ENCODE data around the gene TEX22.

TEX22 gene

DNA sequence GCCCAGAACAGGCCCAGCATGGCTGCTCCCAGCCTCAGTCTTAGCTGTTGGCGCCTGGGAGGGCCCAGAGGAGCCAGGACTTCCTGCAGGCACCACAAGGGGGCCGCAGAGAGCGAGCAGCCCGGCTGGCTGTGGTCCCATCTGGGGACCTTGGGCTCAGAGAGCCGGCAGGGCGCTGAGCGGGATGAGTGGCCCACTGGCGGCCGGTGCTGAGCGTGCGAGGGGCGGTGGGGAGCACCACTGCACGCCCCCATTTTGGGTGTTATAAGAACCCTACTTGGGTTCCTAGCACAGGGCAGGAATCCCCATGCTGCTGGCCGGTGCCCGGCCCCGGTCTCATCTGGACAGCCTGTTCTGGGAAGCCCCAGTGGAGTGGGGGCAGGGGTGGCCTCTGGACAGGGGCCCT lies 50.4 kb downstream of the TEX22 start:
- peak; percentile 94 for ATAC-seq
- TF ChIP-seq, protein P1, sequence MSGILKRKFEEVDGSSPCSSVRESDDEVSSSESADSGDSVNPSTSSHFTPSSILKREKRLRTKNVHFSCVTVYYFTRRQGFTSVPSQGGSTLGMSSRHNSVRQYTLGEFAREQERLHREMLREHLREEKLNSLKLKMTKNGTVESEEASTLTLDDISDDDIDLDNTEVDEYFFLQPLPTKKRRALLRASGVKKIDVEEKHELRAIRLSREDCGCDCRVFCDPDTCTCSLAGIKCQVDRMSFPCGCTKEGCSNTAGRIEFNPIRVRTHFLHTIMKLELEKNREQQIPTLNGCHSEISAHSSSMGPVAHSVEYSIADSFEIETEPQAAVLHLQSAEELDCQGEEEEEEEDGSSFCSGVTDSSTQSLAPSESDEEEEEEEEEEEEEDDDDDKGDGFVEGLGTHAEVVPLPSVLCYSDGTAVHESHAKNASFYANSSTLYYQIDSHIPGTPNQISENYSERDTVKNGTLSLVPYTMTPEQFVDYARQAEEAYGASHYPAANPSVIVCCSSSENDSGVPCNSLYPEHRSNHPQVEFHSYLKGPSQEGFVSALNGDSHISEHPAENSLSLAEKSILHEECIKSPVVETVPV (CRISPR knock-in tag; IDR thresholded peaks at IDR 0.05) = no peak
- TF ChIP-seq PPARA (CRISPR knock-in tag; IDR thresholded peaks at IDR 0.05; ENCODE audit: borderline replicate concordance) = no peak
- TF ChIP-seq, protein P2, sequence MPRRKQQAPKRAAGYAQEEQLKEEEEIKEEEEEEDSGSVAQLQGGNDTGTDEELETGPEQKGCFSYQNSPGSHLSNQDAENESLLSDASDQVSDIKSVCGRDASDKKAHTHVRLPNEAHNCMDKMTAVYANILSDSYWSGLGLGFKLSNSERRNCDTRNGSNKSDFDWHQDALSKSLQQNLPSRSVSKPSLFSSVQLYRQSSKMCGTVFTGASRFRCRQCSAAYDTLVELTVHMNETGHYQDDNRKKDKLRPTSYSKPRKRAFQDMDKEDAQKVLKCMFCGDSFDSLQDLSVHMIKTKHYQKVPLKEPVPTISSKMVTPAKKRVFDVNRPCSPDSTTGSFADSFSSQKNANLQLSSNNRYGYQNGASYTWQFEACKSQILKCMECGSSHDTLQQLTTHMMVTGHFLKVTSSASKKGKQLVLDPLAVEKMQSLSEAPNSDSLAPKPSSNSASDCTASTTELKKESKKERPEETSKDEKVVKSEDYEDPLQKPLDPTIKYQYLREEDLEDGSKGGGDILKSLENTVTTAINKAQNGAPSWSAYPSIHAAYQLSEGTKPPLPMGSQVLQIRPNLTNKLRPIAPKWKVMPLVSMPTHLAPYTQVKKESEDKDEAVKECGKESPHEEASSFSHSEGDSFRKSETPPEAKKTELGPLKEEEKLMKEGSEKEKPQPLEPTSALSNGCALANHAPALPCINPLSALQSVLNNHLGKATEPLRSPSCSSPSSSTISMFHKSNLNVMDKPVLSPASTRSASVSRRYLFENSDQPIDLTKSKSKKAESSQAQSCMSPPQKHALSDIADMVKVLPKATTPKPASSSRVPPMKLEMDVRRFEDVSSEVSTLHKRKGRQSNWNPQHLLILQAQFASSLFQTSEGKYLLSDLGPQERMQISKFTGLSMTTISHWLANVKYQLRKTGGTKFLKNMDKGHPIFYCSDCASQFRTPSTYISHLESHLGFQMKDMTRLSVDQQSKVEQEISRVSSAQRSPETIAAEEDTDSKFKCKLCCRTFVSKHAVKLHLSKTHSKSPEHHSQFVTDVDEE (CRISPR knock-in tag; IDR thresholded peaks at IDR 0.05) = no peak
- no peak for TF ChIP-seq OSR1 (CRISPR knock-in tag; IDR thresholded peaks at IDR 0.05)
- no peak for TF ChIP-seq ZFP3 (CRISPR knock-in tag; IDR thresholded peaks at IDR 0.05)
- no peak for TF ChIP-seq ZFP30 (CRISPR knock-in tag; IDR thresholded peaks at IDR 0.05)
- no peak for TF ChIP-seq ZNF70 (CRISPR knock-in tag; IDR thresholded peaks at IDR 0.05)
- no peak for TF ChIP-seq ESRRG (CRISPR knock-in tag; IDR thresholded peaks at IDR 0.05)
- no peak for TF ChIP-seq GLIS3 (CRISPR knock-in tag; IDR thresholded peaks at IDR 0.05)
- TF ChIP-seq SNAI2 (CRISPR knock-in tag; IDR thresholded peaks at IDR 0.05) = no peak
- no peak for TF ChIP-seq CSDC2 (CRISPR knock-in tag; IDR thresholded peaks at IDR 0.05)
- TF ChIP-seq ZC3H10 (CRISPR knock-in tag; IDR thresholded peaks at IDR 0.05) = no peak
- TF ChIP-seq ZNF8 (CRISPR knock-in tag; IDR thresholded peaks at IDR 0.05) = no peak
- TF ChIP-seq, protein P3, sequence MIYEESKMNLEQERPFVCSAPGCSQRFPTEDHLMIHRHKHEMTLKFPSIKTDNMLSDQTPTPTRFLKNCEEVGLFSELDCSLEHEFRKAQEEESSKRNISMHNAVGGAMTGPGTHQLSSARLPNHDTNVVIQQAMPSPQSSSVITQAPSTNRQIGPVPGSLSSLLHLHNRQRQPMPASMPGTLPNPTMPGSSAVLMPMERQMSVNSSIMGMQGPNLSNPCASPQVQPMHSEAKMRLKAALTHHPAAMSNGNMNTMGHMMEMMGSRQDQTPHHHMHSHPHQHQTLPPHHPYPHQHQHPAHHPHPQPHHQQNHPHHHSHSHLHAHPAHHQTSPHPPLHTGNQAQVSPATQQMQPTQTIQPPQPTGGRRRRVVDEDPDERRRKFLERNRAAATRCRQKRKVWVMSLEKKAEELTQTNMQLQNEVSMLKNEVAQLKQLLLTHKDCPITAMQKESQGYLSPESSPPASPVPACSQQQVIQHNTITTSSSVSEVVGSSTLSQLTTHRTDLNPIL (CRISPR knock-in tag; IDR thresholded peaks at IDR 0.05; ENCODE audit: low read depth) = no peak
- TF ChIP-seq RARB (CRISPR knock-in tag; IDR thresholded peaks at IDR 0.05) = no peak
- TF ChIP-seq, protein P4, sequence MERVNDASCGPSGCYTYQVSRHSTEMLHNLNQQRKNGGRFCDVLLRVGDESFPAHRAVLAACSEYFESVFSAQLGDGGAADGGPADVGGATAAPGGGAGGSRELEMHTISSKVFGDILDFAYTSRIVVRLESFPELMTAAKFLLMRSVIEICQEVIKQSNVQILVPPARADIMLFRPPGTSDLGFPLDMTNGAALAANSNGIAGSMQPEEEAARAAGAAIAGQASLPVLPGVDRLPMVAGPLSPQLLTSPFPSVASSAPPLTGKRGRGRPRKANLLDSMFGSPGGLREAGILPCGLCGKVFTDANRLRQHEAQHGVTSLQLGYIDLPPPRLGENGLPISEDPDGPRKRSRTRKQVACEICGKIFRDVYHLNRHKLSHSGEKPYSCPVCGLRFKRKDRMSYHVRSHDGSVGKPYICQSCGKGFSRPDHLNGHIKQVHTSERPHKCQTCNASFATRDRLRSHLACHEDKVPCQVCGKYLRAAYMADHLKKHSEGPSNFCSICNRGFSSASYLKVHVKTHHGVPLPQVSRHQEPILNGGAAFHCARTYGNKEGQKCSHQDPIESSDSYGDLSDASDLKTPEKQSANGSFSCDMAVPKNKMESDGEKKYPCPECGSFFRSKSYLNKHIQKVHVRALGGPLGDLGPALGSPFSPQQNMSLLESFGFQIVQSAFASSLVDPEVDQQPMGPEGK (CRISPR knock-in tag; IDR thresholded peaks at IDR 0.05; ENCODE audit: borderline replicate concordance) = no peak

DNA sequence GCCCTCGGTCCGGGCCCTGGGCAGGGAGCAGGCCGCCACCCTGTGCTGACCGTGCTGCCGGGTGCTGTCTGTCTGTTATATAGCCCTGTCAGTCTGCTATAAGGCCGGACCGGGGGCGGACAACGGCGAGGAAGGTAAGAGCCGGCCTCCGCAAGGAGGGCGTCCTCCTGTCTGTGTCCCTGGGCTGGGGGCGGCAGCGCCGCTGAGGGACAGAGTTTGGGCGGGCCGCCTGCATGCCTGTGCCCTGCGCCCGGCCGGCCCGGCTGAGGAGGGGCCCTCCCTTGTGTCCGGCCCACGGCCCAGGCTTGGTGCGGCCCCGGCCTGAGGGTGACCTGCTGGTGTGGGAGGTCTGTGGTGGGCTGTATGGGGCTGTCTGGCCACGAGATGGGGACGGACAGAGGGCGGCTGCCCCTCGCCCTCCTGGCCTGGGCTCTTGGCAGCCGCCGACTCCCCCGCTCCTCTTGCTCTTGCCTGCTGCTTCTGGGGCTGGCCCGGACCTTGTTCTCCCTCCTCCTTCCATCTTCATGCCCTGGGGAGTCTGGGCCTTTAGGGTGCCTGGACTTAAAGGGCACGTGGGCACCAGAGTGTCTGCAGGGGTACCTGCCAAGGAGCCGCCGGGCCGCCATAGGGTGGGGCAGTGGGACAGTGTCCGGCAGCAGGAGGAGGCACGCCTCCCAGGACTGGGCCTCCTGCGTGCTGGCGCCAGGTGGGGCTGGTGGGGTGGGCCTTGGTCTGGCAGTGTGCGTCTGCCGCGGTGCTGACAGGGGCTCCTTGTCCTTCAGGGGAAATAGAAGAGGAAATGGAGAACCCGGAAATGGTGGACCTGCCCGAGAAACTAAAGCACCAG lies 51.2 kb downstream of the TEX22 start:
- ATAC-seq = no peak
- TF ChIP-seq, protein P3 (CRISPR knock-in tag; IDR thresholded peaks at IDR 0.05; ENCODE audit: low read depth) = no peak
- TF ChIP-seq SNAI2 (CRISPR knock-in tag; IDR thresholded peaks at IDR 0.05) (no peak), ZNF70 (CRISPR knock-in tag; IDR thresholded peaks at IDR 0.05) (no peak), ZNF565 (CRISPR knock-in tag; conservative IDR thresholded peaks at IDR 0.05; ENCODE audit: low read depth) (no peak), PPARA (CRISPR knock-in tag; IDR thresholded peaks at IDR 0.05; ENCODE audit: borderline replicate concordance) (no peak), BACH2 (CRISPR knock-in tag; IDR thresholded peaks at IDR 0.05; ENCODE audit: borderline replicate concordance) (no peak)

DNA sequence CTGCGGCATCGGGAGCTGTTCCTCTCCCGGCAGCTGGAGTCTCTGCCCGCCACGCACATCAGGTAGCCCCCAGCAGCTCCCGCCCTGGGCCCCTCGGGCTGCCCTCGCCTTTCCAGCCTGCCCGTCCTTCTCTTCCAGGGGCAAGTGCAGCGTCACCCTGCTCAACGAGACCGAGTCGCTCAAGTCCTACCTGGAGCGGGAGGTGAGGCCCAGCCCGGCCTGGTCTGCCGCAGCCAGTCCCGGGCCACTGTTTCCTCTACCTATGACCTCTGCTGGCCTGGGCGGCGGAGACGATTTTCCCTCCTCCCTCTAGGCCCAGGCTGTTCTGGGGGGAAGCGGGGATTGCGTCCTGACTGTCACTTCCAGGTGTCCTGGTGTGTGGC lies 51.8 kb downstream of the TEX22 start:
- ATAC-seq = no peak
- TF ChIP-seq ZNF565 (CRISPR knock-in tag; conservative IDR thresholded peaks at IDR 0.05; ENCODE audit: low read depth) (no peak), TCF4 (CRISPR knock-in tag; IDR thresholded peaks at IDR 0.05; ENCODE audit: borderline replicate concordance) (no peak), SNAI2 (CRISPR knock-in tag; IDR thresholded peaks at IDR 0.05) (no peak)
- TF ChIP-seq, protein P2 (CRISPR knock-in tag; IDR thresholded peaks at IDR 0.05) = no peak
- TF ChIP-seq, protein P1 (CRISPR knock-in tag; IDR thresholded peaks at IDR 0.05) = no peak
- TF ChIP-seq, protein P4 (CRISPR knock-in tag; IDR thresholded peaks at IDR 0.05; ENCODE audit: borderline replicate concordance) = no peak
